NCI-H82 (cell line): ENCODE results near the gene PTPRG.

Experiments
- DNase-seq: peaks from one replicate; lab custom pipeline; 2025; lab: John Stamatoyannopoulos, UW

PTPRG gene

DNA sequence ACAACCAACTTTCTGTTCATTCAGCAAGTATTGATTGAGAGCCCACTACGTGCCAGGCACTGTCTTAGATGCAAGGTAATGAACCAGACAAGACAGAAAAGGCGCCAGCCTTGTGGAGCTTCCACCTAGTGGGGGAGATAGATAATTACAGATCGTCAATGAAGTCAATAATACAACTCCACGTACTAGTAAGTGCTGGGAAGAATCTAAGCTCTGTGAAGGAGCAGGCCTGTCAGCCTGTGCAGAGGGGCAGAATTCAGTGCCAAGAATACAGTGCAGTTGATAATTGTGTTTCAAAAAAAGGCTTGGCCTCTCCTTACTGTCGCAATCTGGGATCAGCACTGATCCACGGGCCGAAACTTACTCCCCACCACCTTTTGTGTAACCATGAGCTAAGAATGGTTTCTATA, 625.7 kb downstream of the PTPRG start:
- DNase-seq, result peak; percentile 42

DNA sequence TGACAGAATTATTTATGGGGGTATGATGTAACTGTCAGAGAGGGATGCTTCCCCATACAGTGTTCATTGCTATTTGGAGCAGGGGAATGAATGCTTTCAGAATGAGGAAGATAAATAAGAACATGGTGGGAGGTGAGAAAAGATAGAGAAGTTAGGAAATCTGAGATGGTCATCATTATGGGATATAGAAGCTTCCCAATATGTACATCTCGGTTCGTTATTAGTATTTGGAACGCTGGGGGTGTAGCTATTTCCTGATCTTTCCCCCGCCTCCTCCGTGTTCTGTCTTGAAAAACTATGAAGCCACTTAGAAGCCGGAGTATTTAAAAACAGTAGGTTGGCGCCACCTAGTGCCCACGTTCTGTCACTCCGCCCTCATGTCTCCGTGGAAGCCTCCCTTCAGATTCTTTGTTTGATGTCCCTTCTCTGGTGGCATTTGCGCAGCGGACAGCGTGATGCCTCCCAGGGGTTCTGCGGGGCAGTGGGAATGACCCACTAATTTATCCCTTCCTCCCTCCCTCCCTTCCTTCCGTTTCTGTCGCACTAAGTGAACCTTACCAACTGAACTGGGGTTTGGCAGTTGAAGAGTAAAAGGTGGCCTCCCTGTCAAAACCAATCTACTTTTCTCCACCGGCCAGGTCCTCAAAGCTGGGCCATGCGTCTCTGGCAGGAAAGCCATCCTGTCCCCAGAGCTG, 627.5 kb downstream of the PTPRG start:
- DNase-seq, result peak; percentile 84

GRCh38 chr3:62189376-62189698, 628.0 kb downstream of the PTPRG start:
- DNase-seq, result no peak

GRCh38 chr3:62192891-62193290, 631.5 kb downstream of the PTPRG start:
- DNase-seq, result no peak

- DNase-seq, result peak; percentile 52
Measured at GRCh38 chr3:62193586-62194345, 632.4 kb downstream of the PTPRG start.

DNA sequence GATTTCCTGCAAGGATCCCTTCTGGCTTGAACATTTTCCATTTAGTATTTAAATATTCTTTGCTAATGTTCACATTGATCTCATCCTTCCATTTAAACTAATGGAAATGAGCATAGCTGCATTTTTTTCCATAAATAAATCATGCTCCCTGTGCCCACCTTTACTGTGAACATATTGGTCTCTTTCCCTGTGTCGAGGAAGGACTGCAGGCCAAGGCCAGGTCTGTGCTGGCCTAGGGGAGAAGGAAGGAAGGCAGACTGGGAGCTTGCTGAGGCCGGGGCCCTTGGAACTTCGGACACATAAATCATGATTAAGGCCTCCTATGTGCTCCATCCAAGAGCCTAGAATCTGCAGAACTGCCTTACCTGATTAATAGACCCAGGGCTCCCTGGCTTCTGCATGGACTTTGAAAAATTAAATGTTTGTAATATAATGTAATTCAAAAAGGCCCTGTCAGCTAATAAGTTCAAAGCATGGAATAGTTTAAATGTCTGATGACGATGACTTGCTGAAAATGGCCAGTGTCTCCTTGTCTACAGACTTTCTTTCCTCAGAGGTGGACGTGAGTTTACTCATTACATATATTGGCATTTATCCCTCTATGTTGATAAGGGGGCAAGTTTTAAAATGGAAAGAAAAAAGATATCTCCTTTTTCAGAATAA, 636.1 kb downstream of the PTPRG start:
- no peak for DNase-seq

DNA sequence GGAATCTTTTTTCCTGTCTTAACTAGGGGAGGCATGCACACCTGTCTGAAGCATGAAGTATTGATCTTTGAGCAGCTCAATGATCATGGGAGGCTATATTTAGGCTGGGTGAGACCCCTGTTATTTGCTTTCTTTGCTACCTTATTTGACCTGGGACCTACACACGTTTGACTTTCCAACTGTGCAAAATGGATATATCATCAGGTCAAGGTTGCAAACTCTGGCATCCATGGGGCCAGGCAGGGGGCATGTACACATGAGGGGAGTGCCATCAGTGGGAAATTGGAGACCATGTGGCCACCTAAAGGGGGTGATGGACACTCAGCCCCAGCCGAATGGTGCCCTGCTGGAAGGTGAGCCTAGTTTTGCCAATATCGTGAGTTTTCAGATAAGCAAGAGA, 637.8 kb downstream of the PTPRG start:
- no peak for DNase-seq

GRCh38 chr3:62201438-62202035, 640.2 kb downstream of the PTPRG start:
- DNase-seq, result peak; percentile 49

- no peak for DNase-seq
Measured at GRCh38 chr3:62203152-62203551, 641.8 kb downstream of the PTPRG start.

- DNase-seq, result no peak
Measured at GRCh38 chr3:62203561-62203960, 642.2 kb downstream of the PTPRG start.

DNA sequence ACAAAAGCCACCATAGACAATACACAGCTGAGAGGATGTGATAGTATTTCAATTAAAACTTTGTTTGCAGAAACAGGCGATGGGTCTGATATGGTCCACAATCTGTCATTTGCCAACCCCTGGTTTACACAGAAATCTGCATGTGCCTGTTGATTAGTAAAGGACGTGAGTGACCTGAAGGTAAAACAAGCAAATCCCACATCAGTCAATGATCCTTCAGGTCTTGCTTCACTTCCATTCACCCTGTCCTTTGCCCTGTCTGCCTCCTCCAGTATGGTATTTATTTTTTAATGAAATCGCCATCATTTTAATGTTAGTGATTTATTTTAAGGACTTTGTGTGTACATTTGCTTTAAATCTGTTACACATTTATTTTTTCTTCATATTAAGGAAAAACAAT, 645.8 kb downstream of the PTPRG start:
- no peak for DNase-seq

DNA sequence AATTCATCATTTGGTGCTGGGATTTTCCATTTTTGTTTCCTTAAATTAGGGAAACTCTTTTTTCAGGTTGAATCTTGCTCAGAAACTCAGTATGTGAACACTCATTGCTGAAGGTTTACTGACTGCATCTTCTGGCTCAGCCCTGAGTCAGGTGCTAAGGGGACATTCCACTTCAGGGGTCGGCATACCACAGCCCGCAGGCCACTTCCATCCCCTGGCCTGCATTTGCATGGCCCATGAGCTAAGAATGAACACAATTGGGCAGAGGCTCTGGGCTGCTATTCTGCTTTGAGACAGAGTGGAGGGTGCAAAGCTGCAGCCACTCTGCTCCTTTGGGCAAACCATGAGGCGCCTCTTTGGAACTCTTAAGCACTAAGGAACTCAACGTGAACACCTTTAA, 647.0 kb downstream of the PTPRG start:
- DNase-seq, result no peak

- DNase-seq, result no peak
Measured at GRCh38 chr3:62209101-62209500, 647.7 kb downstream of the PTPRG start.

- DNase-seq, result no peak
Measured at GRCh38 chr3:62210011-62210410, 648.6 kb downstream of the PTPRG start.

- DNase-seq, result no peak
Measured at GRCh38 chr3:62211675-62212429, 650.5 kb downstream of the PTPRG start.

GRCh38 chr3:62214850-62215249, 653.5 kb downstream of the PTPRG start:
- DNase-seq, result no peak

DNA sequence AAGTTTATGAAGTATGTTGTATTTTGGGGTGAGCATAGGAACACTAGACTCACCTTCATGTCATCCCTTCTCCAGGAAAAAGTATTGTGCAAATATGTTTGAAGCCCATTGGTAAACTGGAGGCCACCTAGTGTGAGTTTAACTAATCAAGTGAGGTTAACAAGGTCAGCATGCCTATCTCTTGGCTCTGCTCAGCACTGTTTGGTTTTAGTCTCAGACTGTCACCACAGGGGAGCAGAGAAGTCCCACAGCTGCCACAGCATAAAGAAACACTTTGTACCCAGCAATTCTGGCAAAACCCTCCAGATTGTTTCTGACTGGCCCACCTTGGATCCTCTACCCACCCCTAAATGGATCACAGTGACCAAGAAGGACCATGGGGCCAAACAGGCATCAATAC, 659.2 kb downstream of the PTPRG start:
- DNase-seq, result no peak

DNA sequence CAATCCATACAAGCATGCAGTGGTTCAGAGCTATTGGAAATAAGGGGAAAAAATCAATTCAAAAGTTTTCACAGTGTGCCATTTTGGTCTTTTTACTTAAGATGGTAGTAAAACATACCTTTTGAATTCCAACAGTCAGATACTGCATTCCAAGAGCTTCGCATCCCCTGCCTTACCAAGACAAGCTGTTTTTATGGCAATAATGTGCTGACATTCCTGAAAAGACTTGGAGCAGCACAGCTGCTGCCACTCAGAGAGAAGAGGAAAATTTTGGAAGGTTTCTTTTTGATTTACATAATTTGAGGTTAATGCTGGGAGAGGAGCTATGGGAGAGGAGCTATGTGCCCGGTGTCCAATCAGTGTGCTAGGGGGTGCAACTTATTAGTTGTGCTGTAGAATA, 663.7 kb downstream of the PTPRG start:
- DNase-seq, result no peak

DNA sequence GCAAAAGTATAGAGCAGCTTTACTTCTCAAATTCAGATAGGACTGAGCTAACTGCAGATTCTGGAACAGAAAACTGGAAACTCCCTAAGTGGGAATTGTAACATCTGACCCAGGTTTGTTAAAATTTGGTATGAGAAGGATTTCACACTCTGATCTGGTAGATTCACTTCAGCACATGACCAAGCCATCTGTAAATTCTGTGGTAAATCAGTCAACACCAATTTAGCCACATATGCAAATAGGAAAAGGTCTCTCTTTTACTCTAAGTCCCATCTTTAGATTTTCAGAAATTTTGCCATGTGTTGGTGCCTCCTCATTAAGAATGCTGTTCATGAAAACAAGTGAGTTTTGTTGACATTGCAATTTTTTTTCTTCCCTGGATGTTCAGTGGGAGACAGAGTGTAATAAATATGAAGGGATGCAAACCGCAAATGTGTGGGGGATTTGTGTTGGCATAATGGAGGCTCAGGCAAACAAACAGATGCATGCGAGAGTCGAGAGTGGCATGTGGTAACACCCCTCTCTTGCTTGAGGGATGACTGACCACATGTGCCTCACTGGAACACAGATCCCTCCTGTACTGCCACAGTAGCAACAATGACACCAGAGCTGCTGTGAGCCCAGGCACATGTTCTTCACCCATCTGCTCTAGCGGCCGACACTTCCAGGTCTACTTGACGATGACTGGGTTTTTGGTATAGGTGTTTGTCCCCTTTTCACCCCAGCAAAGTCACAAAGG, 665.4 kb downstream of the PTPRG start:
- no peak for DNase-seq

DNA sequence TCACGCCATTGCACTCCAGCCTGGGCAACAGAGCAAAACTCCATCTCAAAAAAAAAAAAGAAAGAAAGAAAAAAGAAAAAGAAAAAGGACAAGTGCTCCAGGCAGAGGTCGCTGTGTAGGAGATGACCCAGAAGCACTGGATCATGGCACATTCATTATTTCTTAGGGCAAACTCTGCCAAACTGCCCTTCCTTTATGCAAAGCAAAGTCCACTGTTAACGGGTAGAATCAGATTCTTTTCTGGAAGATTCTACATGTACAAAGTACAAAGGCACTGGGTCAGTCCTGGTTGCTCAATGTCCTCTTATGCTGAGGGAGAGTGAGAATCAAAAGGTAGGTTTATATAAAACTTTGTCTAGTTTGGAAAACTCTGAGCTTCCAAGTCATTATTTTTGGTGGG, 667.1 kb downstream of the PTPRG start:
- DNase-seq, result no peak

DNA sequence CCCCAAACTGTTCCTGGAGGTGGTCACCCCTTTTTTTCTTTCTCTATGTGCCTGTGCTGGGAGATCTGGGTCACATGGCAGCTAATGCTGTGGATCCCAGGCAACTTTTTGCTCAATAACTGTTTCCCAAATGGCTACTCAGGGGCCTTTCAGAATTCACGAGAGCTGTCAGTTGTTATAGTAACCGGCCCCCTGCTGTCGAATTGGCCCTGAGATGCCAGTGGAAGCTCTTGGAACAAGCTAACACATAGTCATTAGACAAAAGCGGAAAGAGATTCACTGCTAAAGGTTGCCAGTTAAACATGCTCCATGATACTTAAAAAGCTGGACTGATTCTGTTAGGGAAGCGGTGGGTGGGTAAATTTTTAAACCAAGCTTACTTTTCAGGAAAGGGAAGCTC, 667.8 kb downstream of the PTPRG start:
- no peak for DNase-seq
